Ectodermal cell (in vitro differentiated cells): ENCODE data around the gene STARD3NL.
"Not testable (repeated sequence)": the region's sequence is repeated elsewhere in the genome, so short reads cannot be mapped to it uniquely, and the experiment has no call there.

Source experiments
- H3K27ac ChIP-seq: 2 replicates; pipeline ENCODE4 v1.7.0; 2013; ENCODE audit warnings: mild to moderate bottlenecking, low read depth, low read length; ENCODE audit not compliant: insufficient read depth, poor library complexity, severe bottlenecking
- H3K27me3 ChIP-seq: 2 replicates; pipeline ENCODE4 v1.7.0; 2013; ENCODE audit warnings: mild to moderate bottlenecking, low read length; ENCODE audit not compliant: insufficient read depth, control insufficient read depth, poor library complexity, severe bottlenecking
- H3K36me3 ChIP-seq: one replicate; pipeline ENCODE4 v1.7.0; 2013; ENCODE audit warnings: low read length; ENCODE audit not compliant: control insufficient read depth, insufficient read depth
- H3K4me1 ChIP-seq: one replicate; pipeline ENCODE4 v1.7.0; 2013; ENCODE audit warnings: low read length; ENCODE audit not compliant: control insufficient read depth, insufficient read depth
- H3K4me3 ChIP-seq: 2 replicates; pipeline ENCODE4 v1.7.0; 2013; ENCODE audit warnings: low read depth, low read length, control low read depth; ENCODE audit not compliant: insufficient read depth
- H3K9me3 ChIP-seq: 2 replicates; pipeline ENCODE4 v1.7.0; 2013; ENCODE audit warnings: mild to moderate bottlenecking, low read length, moderate library complexity; ENCODE audit not compliant: control insufficient read depth
- WGBS, 2 experiments: methylation state at CpG; one replicate each; pipeline ENCODE4 v1.1.7; 2013; ENCODE audit warnings: missing lambda C conversion rate in 2 of 2; 5-methylcytosine and 5-hydroxymethylcytosine counted together

STARD3NL gene

GRCh38 chr7:38160003-38160571, 18.0 kb upstream of the STARD3NL start:
- Histone ChIP-seq H3K9me3 (no peaks in the 10 kb centered on the region), H3K36me3 (no peaks in the 10 kb centered on the region), H3K27ac (no peak overlapping the region), H3K4me3 (no peak overlapping the region), H3K27me3 (no peaks in the 10 kb centered on the region), H3K4me1 (no peaks in the 10 kb centered on the region)
- WGBS, 2 experiments, result 92 to 93% methylated on average over 5 of the region's 5 CpGs

GRCh38 chr7:38162036-38162435, 16.0 kb upstream of the STARD3NL start:
- no peaks in the 10 kb centered on the region for H3K9me3 ChIP-seq
- H3K36me3 ChIP-seq, result no peaks in the 10 kb centered on the region
- H3K4me3 ChIP-seq, result no peak overlapping the region
- H3K4me1 ChIP-seq, result no peaks in the 10 kb centered on the region
- H3K27ac ChIP-seq, result no peak overlapping the region
- no peaks in the 10 kb centered on the region for H3K27me3 ChIP-seq
- WGBS, 2 experiments, result 92 to 100% methylated on average over 1 of the region's 1 CpG

GRCh38 chr7:38163671-38164070, 14.4 kb upstream of the STARD3NL start:
- Histone ChIP-seq H3K36me3 (no peaks in the 10 kb centered on the region), H3K27me3 (no peaks in the 10 kb centered on the region), H3K27ac (no peak overlapping the region), H3K4me3 (no peak overlapping the region), H3K9me3 (no peaks in the 10 kb centered on the region), H3K4me1 (no peaks in the 10 kb centered on the region)
- WGBS, 2 experiments, result 91 to 93% methylated on average over 4 of the region's 4 CpGs

- WGBS, 2 experiments, result 60% methylated on average over 1 of the region's 1 CpG; no CpG with 5 or more reads in 1 of the 2 experiments
- Histone ChIP-seq H3K27ac (no peak overlapping the region), H3K9me3 (no peaks in the 10 kb centered on the region), H3K36me3 (no peaks in the 10 kb centered on the region), H3K27me3 (no peaks in the 10 kb centered on the region), H3K4me1 (no peaks in the 10 kb centered on the region), H3K4me3 (no peak overlapping the region)
These were observed 9.0 kb upstream of the STARD3NL start for GRCh38 chr7:38168890-38169570.

GRCh38 chr7:38169847-38170246, 8.2 kb upstream of the STARD3NL start:
- H3K36me3 ChIP-seq, result no peaks in the 10 kb centered on the region
- no peaks in the 10 kb centered on the region for H3K9me3 ChIP-seq
- no peak overlapping the region for H3K4me3 ChIP-seq
- H3K27ac ChIP-seq, result no peak overlapping the region
- H3K4me1 ChIP-seq, result no peaks in the 10 kb centered on the region
- 88 to 90% methylated on average over 2 of the region's 2 CpGs for WGBS, 2 experiments
- H3K27me3 ChIP-seq, result no peaks in the 10 kb centered on the region

GRCh38 chr7:38171623-38172391, 6.2 kb upstream of the STARD3NL start:
- no peak overlapping the region for H3K27ac ChIP-seq
- WGBS, 2 experiments, result 82 to 95% methylated on average over 4 to 5 of the region's 6 CpGs
- H3K27me3 ChIP-seq, result no peaks in the 10 kb centered on the region
- no peaks in the 10 kb centered on the region for H3K36me3 ChIP-seq
- no peaks in the 10 kb centered on the region for H3K9me3 ChIP-seq
- H3K4me1 ChIP-seq, result no peaks in the 10 kb centered on the region
- no peak overlapping the region for H3K4me3 ChIP-seq

GRCh38 chr7:38175547-38175946, 2.5 kb upstream of the STARD3NL start:
- not testable (repeated sequence) for H3K27ac ChIP-seq, H3K27me3 ChIP-seq, H3K36me3 ChIP-seq, H3K4me3 ChIP-seq, H3K9me3 ChIP-seq
- H3K4me1 ChIP-seq, result peaks cover 12% of the 10 kb centered on the region
- WGBS, 2 experiments, result 91 to 93% methylated on average over 9 of the region's 9 CpGs

- H3K4me3 ChIP-seq, result peak overlapping the region; percentile 82
- whole genome bisulfite sequencing, 2 experiments, result 11 to 14% methylated on average over 15 of the region's 15 CpGs
- H3K27me3 ChIP-seq, result no peaks in the 10 kb centered on the region
- H3K4me1 ChIP-seq, result peaks cover 12% of the 10 kb centered on the region
- peak overlapping the region; percentile 85 for H3K27ac ChIP-seq
- H3K36me3 ChIP-seq, result no peaks in the 10 kb centered on the region
- H3K9me3 ChIP-seq, result no peaks in the 10 kb centered on the region
These were observed 433 bp upstream of the STARD3NL start for GRCh38 chr7:38177621-38178003.

- H3K4me3 ChIP-seq, result peak overlapping the region; percentile 82
- no peaks in the 10 kb centered on the region for H3K36me3 ChIP-seq
- no peaks in the 10 kb centered on the region for H3K9me3 ChIP-seq
- H3K27me3 ChIP-seq, result no peaks in the 10 kb centered on the region
- WGBS, 2 experiments, result 26 to 28% methylated on average over 14 to 15 of the region's 15 CpGs
- peak overlapping the region; percentile 56 for H3K27ac ChIP-seq
- peaks cover 12% of the 10 kb centered on the region for H3K4me1 ChIP-seq
These were observed 775 bp downstream of the STARD3NL start for GRCh38 chr7:38178695-38179344.

GRCh38 chr7:38179776-38180226, 1.8 kb downstream of the STARD3NL start:
- no peak overlapping the region for H3K27ac ChIP-seq
- H3K27me3 ChIP-seq, result no peaks in the 10 kb centered on the region
- WGBS, 2 experiments, result 84% methylated on average over 2 of the region's 2 CpGs
- no peaks in the 10 kb centered on the region for H3K9me3 ChIP-seq
- no peak overlapping the region for H3K4me3 ChIP-seq
- peaks cover 12% of the 10 kb centered on the region for H3K4me1 ChIP-seq
- H3K36me3 ChIP-seq, result no peaks in the 10 kb centered on the region
